NCI-H1694 (cell line): Measurements from ENCODE around the gene ANKRD33.
A peak's percentile ranks its signal among the peaks of the same experiment; 100 is the strongest.

Experiments used
- DNase-seq: peaks from one replicate; lab custom pipeline; 2025; lab: John Stamatoyannopoulos, UW

Gene ANKRD33

GRCh38 chr12:51887476-51888315, at the start of gene ANKRD33:
ANKRD33 (plus strand) TSS chr12:51888103; CDS start chr12:51888187, 84 bp downstream.
- DNase-seq = no peak

- DNase-seq = no peak
Measured at GRCh38 chr12:51838762-51839161, 49.1 kb upstream of the ANKRD33 start.

GRCh38 chr12:51839310-51839947, 48.5 kb upstream of the ANKRD33 start:
- peak; percentile 53 for DNase-seq

- DNase-seq = no peak
Measured at GRCh38 chr12:51840966-51841365, 46.9 kb upstream of the ANKRD33 start.

- DNase-seq = no peak
Measured at GRCh38 chr12:51841727-51842126, 46.2 kb upstream of the ANKRD33 start.

GRCh38 chr12:51844854-51845253, 43.0 kb upstream of the ANKRD33 start:
- DNase-seq = no peak

GRCh38 chr12:51845482-51845881, 42.4 kb upstream of the ANKRD33 start:
- DNase-seq = no peak

GRCh38 chr12:51846271-51846691, 41.6 kb upstream of the ANKRD33 start:
- DNase-seq = no peak

GRCh38 chr12:51846911-51847642, 40.8 kb upstream of the ANKRD33 start:
- no peak for DNase-seq

- no peak for DNase-seq
Measured at GRCh38 chr12:51847643-51848325, 40.1 kb upstream of the ANKRD33 start.

- DNase-seq = no peak
Measured at GRCh38 chr12:51848326-51848727, 39.6 kb upstream of the ANKRD33 start, which contains the start of gene FIGNL2. FIGNL2 (minus strand) TSS chr12:51848718; CDS start chr12:51822413, 26,305 bp downstream.

- DNase-seq = no peak
Measured at GRCh38 chr12:51848841-51849735, 38.8 kb upstream of the ANKRD33 start.

- no peak for DNase-seq
Measured at GRCh38 chr12:51850081-51850964, 37.6 kb upstream of the ANKRD33 start.

- no peak for DNase-seq
Measured at GRCh38 chr12:51850965-51851299, 37.0 kb upstream of the ANKRD33 start.

GRCh38 chr12:51851413-51852124, 36.3 kb upstream of the ANKRD33 start:
- DNase-seq = no peak

GRCh38 chr12:51852404-51853137, 35.3 kb upstream of the ANKRD33 start:
- DNase-seq = no peak

- no peak for DNase-seq
Measured at GRCh38 chr12:51855586-51856428, 32.1 kb upstream of the ANKRD33 start.

GRCh38 chr12:51860986-51861385, 26.9 kb upstream of the ANKRD33 start:
- DNase-seq = no peak
